Muscle layer of colon (tissue), 2 donors: ENCODE results near the gene ARHGEF19.
"Not testable (repeated sequence)": the region's sequence is repeated elsewhere in the genome, so short reads cannot be mapped to it uniquely, and the experiment has no call there.

Source experiments
- H3K27ac ChIP-seq: one replicate; pipeline ENCODE4 v1.7.0; 2013; ENCODE audit warnings: low read depth, mild to moderate bottlenecking, low read length, moderate library complexity
- H3K27me3 ChIP-seq, 2 donors: one replicate each; pipeline ENCODE4 v1.7.0; 2013; ENCODE audit warnings: low read length in 2 of 2, mild to moderate bottlenecking in 2 of 2; ENCODE audit not compliant: insufficient read depth in 2 of 2, control insufficient read depth in 1 of 2
- H3K36me3 ChIP-seq: one replicate; pipeline ENCODE4 v1.7.0; 2013; ENCODE audit warnings: mild to moderate bottlenecking, low read length; ENCODE audit not compliant: insufficient read depth
- H3K4me1 ChIP-seq: one replicate; pipeline ENCODE4 v1.7.0; 2013; ENCODE audit warnings: mild to moderate bottlenecking, low read length; ENCODE audit not compliant: insufficient read depth
- H3K4me3 ChIP-seq, 2 donors: one replicate each; pipeline ENCODE4 v1.7.0; 2013; ENCODE audit warnings: low read length in 2 of 2, low read depth in 1 of 2, mild to moderate bottlenecking in 1 of 2, moderate library complexity in 1 of 2
- H3K9ac ChIP-seq: one replicate; pipeline ENCODE4 v1.7.0; 2013; ENCODE audit warnings: low read length
- H3K9me3 ChIP-seq: one replicate; pipeline ENCODE4 v1.7.0; 2013; ENCODE audit warnings: mild to moderate bottlenecking, low read length
- donor health status: abdominal sarcoma.
- donor health status: Adenocarcinoma of cecum.

The ARHGEF19 gene

DNA sequence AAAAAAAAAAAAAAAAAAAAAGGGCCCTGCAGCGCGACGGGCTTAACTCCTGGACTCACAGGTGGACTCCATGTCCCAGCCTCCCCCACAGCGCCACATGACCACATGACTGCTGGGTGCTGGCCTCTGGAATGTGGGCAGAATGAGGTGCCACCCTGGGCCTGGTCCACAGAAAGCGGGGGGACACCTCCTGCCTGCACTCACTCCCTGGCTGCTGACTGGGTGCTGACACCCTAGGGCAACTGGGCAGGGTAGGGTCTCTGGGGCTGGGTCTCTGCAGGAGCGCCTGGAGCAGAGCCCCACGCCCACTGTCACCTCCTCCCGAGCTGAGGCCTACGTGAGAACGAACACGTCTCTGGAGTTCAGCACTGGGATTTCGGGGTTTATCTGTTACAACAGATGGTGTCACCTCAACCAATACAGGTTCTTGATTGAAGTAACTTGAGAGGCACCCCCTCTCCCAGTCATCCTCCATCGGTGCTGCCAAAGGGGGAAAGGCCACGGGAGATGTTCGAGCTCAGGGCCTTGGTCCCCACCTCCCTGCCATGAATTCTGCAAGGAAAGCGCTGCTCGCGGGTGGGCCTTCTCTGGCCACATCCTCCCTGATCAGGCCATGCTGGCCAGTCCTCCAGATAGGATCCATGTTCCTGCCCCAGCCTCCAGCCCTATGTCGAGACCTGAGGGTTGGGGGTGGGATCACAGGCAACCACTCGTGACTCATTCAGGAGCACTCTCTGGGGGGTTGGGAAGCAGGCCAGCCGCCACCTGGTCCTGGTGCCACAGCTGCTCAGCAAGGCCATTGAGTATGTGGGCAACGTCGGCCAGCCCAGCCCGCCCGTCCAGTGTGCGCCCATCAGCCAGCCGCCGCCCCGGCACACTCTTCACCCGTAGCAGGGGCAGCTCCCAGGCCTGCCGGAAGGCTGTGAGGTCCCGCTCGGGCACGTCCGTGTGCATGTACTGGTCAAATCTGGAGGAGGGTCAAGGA is 19.2 kb upstream of the ARHGEF19 start:
- H3K36me3 ChIP-seq = no peaks in the 10 kb centered on the region
- H3K27ac ChIP-seq = no peak overlapping the region
- no peak overlapping the region for H3K9ac ChIP-seq
- H3K27me3 ChIP-seq = peaks cover 15 to 21% of the 10 kb centered on the region in 2 donors
- peaks cover 8% of the 10 kb centered on the region for H3K4me1 ChIP-seq
- no peak overlapping the region for H3K4me3 ChIP-seq
- no peaks in the 10 kb centered on the region for H3K9me3 ChIP-seq

GRCh38 chr1:16230744-16231143 is 18.3 kb upstream of the ARHGEF19 start:
- Histone ChIP-seq H3K9me3 (no peaks in the 10 kb centered on the region), H3K4me1 (no peaks in the 10 kb centered on the region), H3K9ac (no peak overlapping the region), H3K27me3 (peaks cover 22 to 30% of the 10 kb centered on the region in 2 donors), H3K4me3 (no peak overlapping the region), H3K27ac (no peak overlapping the region), H3K36me3 (no peaks in the 10 kb centered on the region)

DNA sequence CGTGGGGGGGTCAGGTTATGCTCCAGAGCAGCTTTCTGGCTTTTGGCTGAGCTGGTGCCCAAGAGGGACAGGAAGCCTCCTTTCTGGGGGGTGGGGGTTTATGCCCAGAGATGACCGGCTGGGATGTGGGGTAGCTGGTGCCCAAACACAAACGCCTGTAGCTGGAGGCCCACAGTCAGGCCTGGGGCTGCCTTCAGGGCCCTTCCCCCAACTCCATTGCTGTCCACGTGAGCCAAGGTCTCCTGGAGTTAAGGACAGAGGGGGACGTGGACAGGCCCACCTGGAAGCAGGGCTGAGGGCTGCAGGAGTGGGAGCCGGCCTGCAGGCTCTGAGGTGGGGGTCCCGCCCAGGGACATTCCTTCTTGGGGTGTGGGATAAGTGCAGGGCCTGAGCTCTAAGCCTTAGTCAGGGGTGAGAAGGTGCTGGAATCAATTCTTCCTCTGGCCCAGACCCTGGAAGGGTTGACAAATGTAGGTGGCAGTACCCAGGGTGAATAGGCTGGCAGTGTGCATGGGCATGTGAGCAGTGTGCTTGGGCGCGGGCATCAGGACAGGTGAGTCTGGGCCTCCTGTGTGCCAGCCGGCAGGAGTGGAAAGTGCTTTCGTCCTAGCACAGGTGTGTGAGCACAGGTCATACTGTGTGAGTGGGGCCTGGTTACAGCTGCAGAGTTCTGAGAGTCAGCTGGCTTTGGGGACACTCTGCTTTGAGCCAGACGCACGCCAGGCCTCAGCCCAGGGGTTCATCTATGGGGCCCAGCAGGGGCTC is 17.7 kb upstream of the ARHGEF19 start:
- Histone ChIP-seq H3K27me3 (peaks cover 22 to 30% of the 10 kb centered on the region in 2 donors), H3K9me3 (no peaks in the 10 kb centered on the region), H3K4me1 (no peaks in the 10 kb centered on the region), H3K9ac (no peak overlapping the region), H3K36me3 (no peaks in the 10 kb centered on the region), H3K4me3 (no peak overlapping the region), H3K27ac (no peak overlapping the region)

GRCh38 chr1:16226490-16227179 is 14.2 kb upstream of the ARHGEF19 start:
- Histone ChIP-seq H3K4me1 (no peaks in the 10 kb centered on the region), H3K9me3 (no peaks in the 10 kb centered on the region), H3K27ac (no peak overlapping the region), H3K9ac (no peak overlapping the region), H3K4me3 (no peak overlapping the region), H3K27me3 (peaks cover 22 to 30% of the 10 kb centered on the region in 2 donors), H3K36me3 (no peaks in the 10 kb centered on the region)

- Histone ChIP-seq H3K4me3 (no peak overlapping the region), H3K4me1 (no peaks in the 10 kb centered on the region), H3K27me3 (peaks cover 22 to 30% of the 10 kb centered on the region in 2 donors), H3K36me3 (no peaks in the 10 kb centered on the region), H3K9ac (no peak overlapping the region), H3K9me3 (no peaks in the 10 kb centered on the region), H3K27ac (no peak overlapping the region)
These were observed 13.7 kb upstream of the ARHGEF19 start for GRCh38 chr1:16226129-16226489.

GRCh38 chr1:16224472-16224871 is 12.0 kb upstream of the ARHGEF19 start:
- Histone ChIP-seq H3K9me3 (no peaks in the 10 kb centered on the region), H3K4me1 (no peaks in the 10 kb centered on the region), H3K9ac (no peak overlapping the region)

DNA sequence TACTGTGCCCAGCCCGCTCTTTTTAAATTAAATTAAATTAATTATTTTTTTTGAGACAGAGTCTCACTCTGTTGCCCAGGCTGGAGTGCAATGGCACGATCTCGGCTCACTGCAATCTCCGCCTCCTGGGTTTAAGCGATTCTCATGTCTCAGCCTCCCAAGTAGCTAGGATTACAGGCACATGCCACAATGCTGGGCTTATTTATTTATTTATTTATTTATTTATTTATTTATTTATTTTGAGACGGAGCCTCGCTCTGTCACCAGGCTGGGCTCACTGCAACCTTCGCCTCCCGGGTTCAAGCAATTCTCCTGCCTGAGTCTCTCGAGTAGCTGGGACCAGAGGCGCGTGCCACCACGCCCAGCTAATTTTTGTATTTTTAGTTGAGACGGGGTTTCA is 10.3 kb upstream of the ARHGEF19 start:
- peaks cover 17 to 21% of the 10 kb centered on the region in 2 donors for H3K27me3 ChIP-seq
- H3K9me3 ChIP-seq, H3K9ac ChIP-seq, H3K27ac ChIP-seq, H3K4me3 ChIP-seq, H3K36me3 ChIP-seq, H3K4me1 ChIP-seq: not testable (repeated sequence)

More at GRCh38 chr1:16224472-16224871, 12.0 kb upstream of the ARHGEF19 start:
- H3K27ac ChIP-seq = no peak overlapping the region
- H3K36me3 ChIP-seq = no peaks in the 10 kb centered on the region
- peaks cover 22 to 30% of the 10 kb centered on the region in 2 donors for H3K27me3 ChIP-seq
- no peak overlapping the region for H3K4me3 ChIP-seq

DNA sequence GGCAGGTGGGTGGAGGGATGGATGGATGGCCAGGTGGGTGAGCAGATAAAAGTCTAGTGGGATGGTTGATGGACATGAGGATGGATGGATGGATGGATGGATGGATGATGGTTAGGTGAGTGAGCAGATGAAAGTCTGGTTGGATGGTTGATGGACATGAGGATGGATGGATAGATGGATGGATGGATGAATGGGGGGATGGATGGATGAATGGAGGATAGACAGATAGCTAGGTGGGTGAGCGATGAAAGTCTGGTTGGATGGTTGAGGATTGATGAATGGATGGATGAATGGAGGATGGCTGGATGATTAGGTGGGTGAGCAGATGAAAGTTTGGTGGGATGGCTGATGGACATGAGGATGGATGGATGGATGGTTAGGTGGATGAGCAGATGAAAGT is 9.0 kb upstream of the ARHGEF19 start:
- H3K27me3 ChIP-seq = peaks cover 6 to 8% of the 10 kb centered on the region in 2 donors
- H3K4me3 ChIP-seq = no peak overlapping the region
- H3K4me1 ChIP-seq = peaks cover 6% of the 10 kb centered on the region
- H3K36me3 ChIP-seq = no peaks in the 10 kb centered on the region
- no peak overlapping the region for H3K27ac ChIP-seq
- no peak overlapping the region for H3K9ac ChIP-seq
- no peaks in the 10 kb centered on the region for H3K9me3 ChIP-seq

DNA sequence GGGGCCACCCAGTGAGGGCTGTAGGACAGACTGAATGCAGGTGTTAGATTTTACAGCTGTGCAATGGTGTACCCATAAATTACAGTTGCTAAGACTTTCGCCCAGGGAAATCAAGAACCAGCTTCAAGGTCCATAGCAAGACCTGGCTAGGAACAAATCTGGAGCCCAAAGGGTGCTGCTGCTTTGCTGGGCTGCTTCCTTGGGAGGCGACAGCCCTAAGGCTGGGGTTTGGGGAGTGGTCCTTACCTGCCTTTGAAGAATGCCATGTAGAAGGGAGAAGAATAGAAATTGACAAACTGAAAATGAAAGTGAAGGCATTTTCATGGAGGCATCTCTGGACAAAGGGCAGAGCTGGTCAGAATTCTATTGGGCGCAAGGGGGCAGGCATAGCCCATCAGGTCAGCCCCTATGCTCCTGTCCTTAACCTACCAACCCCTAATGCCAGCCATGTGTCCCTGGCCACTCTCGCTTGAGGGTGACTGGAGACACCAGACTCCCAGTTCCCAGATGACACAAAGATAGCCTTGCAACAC is 7.6 kb upstream of the ARHGEF19 start:
- H3K27ac ChIP-seq = no peak overlapping the region
- no peaks in the 10 kb centered on the region for H3K9me3 ChIP-seq
- no peak overlapping the region for H3K9ac ChIP-seq
- no peaks in the 10 kb centered on the region for H3K36me3 ChIP-seq
- no peak overlapping the region for H3K4me3 ChIP-seq
- H3K4me1 ChIP-seq = peaks cover 15% of the 10 kb centered on the region
- no peaks in the 10 kb centered on the region for H3K27me3 ChIP-seq

- H3K9ac ChIP-seq = no peak overlapping the region
These were observed 6.2 kb upstream of the ARHGEF19 start for GRCh38 chr1:16218674-16219071.

More at GRCh38 chr1:16218674-16219071, 6.2 kb upstream of the ARHGEF19 start:
- Histone ChIP-seq H3K27ac (no peak overlapping the region), H3K4me3 (no peak overlapping the region), H3K27me3 (no peaks in the 10 kb centered on the region), H3K9me3 (no peaks in the 10 kb centered on the region), H3K36me3 (no peaks in the 10 kb centered on the region), H3K4me1 (peaks cover 15% of the 10 kb centered on the region)
